K562 (cell line): ENCODE data around the gene VIM. TPM values are rescaled to one million over a fixed set of nuclear protein-coding genes. Genes with fewer than 3 reads are reported as not detected.

ENCODE experiments used
- ATAC-seq: fragments of 200-7000 bp; cut with Tn5 transposase; 3 replicates; pipeline ENCODE4 v1.9.1; 2020; ENCODE audit warnings: moderate library complexity
- BruUV-seq: library from RNA; stranded (reverse); fragments of 400-500 nt; replicated peaks from 2 replicates; lab custom pipeline; 2021; lab: Mats Ljungman, UMichigan
- CTCF ChIA-PET: fragments of 300-600 bp; formaldehyde crosslinking; extraction: SDS; loops from one replicate; lab custom pipeline; 2021; ENCODE audit warnings: low intra/inter-chr PET ratio; lab: Yijun Ruan, JAX
- POLR2A ChIA-PET: fragments of 300-600, 350-650 bp; sonication (Branson Sonifier 250); formaldehyde crosslinking; extraction: SDS; loops from one replicate; lab custom pipeline; 2021; ENCODE audit warnings: antibody characterized with exemption, inconsistent platforms; lab: Yijun Ruan, JAX
- DNase-seq, 4 experiments: peaks; one replicate each; pipeline versions ENCODE4 v3.0.0 to v3.0.0-alpha.2; 2011 to 2018; ENCODE audit warnings: low spot score in 3 of 4, mixed read lengths in 3 of 4; ENCODE audit errors: extremely low read depth in 1 of 4
- FAIRE-seq: peaks from 2 replicates; lab custom pipeline; 2011; peaks lifted over from hg19 to GRCh38; lab: Jason Lieb, UNC
- H2AFZ ChIP-seq: 2 replicates; pipeline ENCODE4 v1.6.0; 2011; ENCODE audit warnings: low read depth, low read length, control low read depth, inconsistent platforms
- H3K27ac ChIP-seq: fragments of 200-600 bp; 3 replicates; pipeline ENCODE4 v1.8.0; 2011; ENCODE audit warnings: low read depth, mild to moderate bottlenecking, control low read depth, inconsistent platforms, low read length, moderate library complexity, mixed read lengths; ENCODE audit errors: extremely low read depth
- H3K27me3 ChIP-seq, 2 experiments: fragments of 300-600 bp in 1 of 2; 2 replicates in 1 of 2; 3 replicates in 1 of 2; pipeline versions ENCODE4 v1.6.0 to v1.8.0; 2011; ENCODE audit warnings: inconsistent platforms in 2 of 2, low read length in 2 of 2, mild to moderate bottlenecking in 1 of 2, mixed read lengths in 1 of 2, moderate library complexity in 1 of 2; ENCODE audit not compliant: control insufficient read depth in 2 of 2, insufficient read depth in 2 of 2
- H3K36me3 ChIP-seq: fragments of 300-600 bp; 3 replicates; pipeline ENCODE4 v1.8.0; 2011; ENCODE audit warnings: mild to moderate bottlenecking, low read length, inconsistent platforms; ENCODE audit not compliant: control insufficient read depth, insufficient read depth
- H3K4me1 ChIP-seq, 2 experiments: fragments of 200-600 bp in 1 of 2; replicated peaks in 1 of 2; 2 replicates in 1 of 2; 3 replicates in 1 of 2; pipeline versions ENCODE4 v1.5.1 to v1.8.0; 2011; ENCODE audit warnings: inconsistent platforms in 2 of 2, low read length in 2 of 2, mild to moderate bottlenecking in 1 of 2, mixed read lengths in 1 of 2, moderate library complexity in 1 of 2; ENCODE audit not compliant: control insufficient read depth in 2 of 2, insufficient read depth in 2 of 2
- H3K4me2 ChIP-seq: 2 replicates; pipeline ENCODE4 v1.6.1; 2011; ENCODE audit warnings: low read length, control low read depth, inconsistent platforms, mixed read lengths; ENCODE audit not compliant: insufficient read depth
- H3K4me3 ChIP-seq: fragments of 200-600 bp; sonication (generic), shearing (Covaris generic); 2 replicates; pipeline ENCODE4 v1.5.1; 2016; ENCODE audit warnings: control low read depth, inconsistent platforms
- H3K79me2 ChIP-seq: fragments of 200-600 bp; 3 replicates; pipeline ENCODE4 v1.8.0; 2011; ENCODE audit warnings: low read length, inconsistent platforms; ENCODE audit not compliant: control insufficient read depth, insufficient read depth
- H3K9ac ChIP-seq, 2 experiments: 2 replicates each; pipeline versions ENCODE4 v1.6.0 to v1.6.1; 2011; ENCODE audit warnings: low read depth in 2 of 2, low read length in 2 of 2, control low read depth in 1 of 2, inconsistent platforms in 1 of 2, mild to moderate bottlenecking in 1 of 2, mixed read lengths in 1 of 2; ENCODE audit not compliant: insufficient read depth in 1 of 2
- H3K9me1 ChIP-seq: one replicate; pipeline ENCODE4 v1.6.0; 2011; ENCODE audit warnings: inconsistent platforms, mild to moderate bottlenecking, low read length, moderate library complexity; ENCODE audit not compliant: control insufficient read depth, insufficient read depth
- H3K9me3 ChIP-seq: replicated peaks from 2 replicates; pipeline ENCODE4 v1.5.1; 2011; ENCODE audit warnings: low read depth, low read length, inconsistent platforms; ENCODE audit not compliant: control insufficient read depth, insufficient read depth
- H4K20me1 ChIP-seq: replicated peaks from 2 replicates; pipeline ENCODE4 v1.6.1; 2011; ENCODE audit warnings: low read length, inconsistent platforms, mixed read lengths; ENCODE audit not compliant: control insufficient read depth, insufficient read depth
- MCM2 ChIP-seq: fragments of 450-650 bp; IDR thresholded peaks from 2 replicates; pipeline ENCODE4 v1.6.1; 2017; ENCODE audit warnings: low read depth, mild to moderate bottlenecking
- POLR2AphosphoS2 ChIP-seq: IDR thresholded peaks from 2 replicates; pipeline ENCODE4 v1.6.1; 2012; ENCODE audit warnings: low read length, improper control_type of control experiment
- ZNF518B ChIP-seq: fragments of 250-450 bp; sonication (Bioruptor Pico); IDR thresholded peaks from 2 replicates; pipeline ENCODE4 v1.5.0; 2021; ENCODE audit warnings: mild to moderate bottlenecking, moderate library complexity
- WGBS: fragments of 100-300 bp; shearing (Covaris generic); methylation state at CpG from one replicate; pipeline ENCODE4 v1.1.6; 2016; ENCODE audit warnings: low coverage, mixed read lengths; ENCODE audit not compliant: insufficient coverage; ENCODE audit errors: missing lambda C conversion rate; 5-methylcytosine and 5-hydroxymethylcytosine counted together
- in situ Hi-C: fragments of 300-500 bp; cut with MboI; formaldehyde crosslinking; loops from 4 replicates; pipeline ENCODE4 v1.15.0; 2018; ENCODE audit warnings: inconsistent platforms, mixed read lengths
- intact Hi-C: fragments of 100-400 bp; cut with micrococcal nuclease; formaldehyde crosslinking; loops from 2 replicates; pipeline ENCODE4 v1.14.2; 2022
- polyA plus RNA-seq, 8 experiments: library from polyadenylated mRNA; depleted of rRNA in 4 of 8; stranded (reverse) in 5 of 8; unstranded in 3 of 8; fragments of >200 nt; fragmentation: Nextera tagmentation in 2 of 8; fragmentation: Illumina TruSeq in 1 of 8; extraction: Ambion mirVana in 2 of 8; extraction: Trizol in 1 of 8; gene quantifications; 2 replicates each; pipeline versions ENCODE4 v1.2.1 to v1.2.3, GENCODE V29; 2011 to 2014; ENCODE audit warnings: inconsistent platforms in 1 of 8, missing spikeins in 1 of 8
- total RNA-seq, 7 experiments: library from RNA; depleted of rRNA in 6 of 7; stranded (reverse); fragments of >200 nt in 6 of 7; fragmentation: Illumina TruSeq in 2 of 7; extraction: Trizol in 2 of 7; gene quantifications; 2 replicates each; pipeline versions ENCODE4 v1.2.1 to v1.2.3, GENCODE V29; 2011 to 2021; ENCODE audit warnings: low replicate concordance in 1 of 7

VIM gene
- total and polyA plus RNA-seq, 9 of the 15 experiments (the other 6 are each of a cell fraction or from before 2014, with no cell fraction given): 86.0 to 621 (median 383) TPM

- Histone ChIP-seq H3K36me3 (peaks cover 3% of the 10 kb centered on the region; the same call in 1 of the 3 replicates), H3K79me2 (peaks cover 27% of the 10 kb centered on the region), H3K4me2 (no peak overlapping the region), H3K27ac (no peak overlapping the region), H2AFZ (no peak overlapping the region), H3K9me3 (no peaks in the 10 kb centered on the region), H4K20me1 (no peaks in the 10 kb centered on the region), H3K9me1 (no peaks in the 10 kb centered on the region), H3K4me1 (peaks cover 17 to 36% of the 10 kb centered on the region in 2 experiments; a peak in 4 of 5 replicates), H3K27me3 (no peaks in the 10 kb centered on the region), H3K4me3 (no peak overlapping the region), H3K9ac (no peak overlapping the region)
- FAIRE-seq: no peak
- intact Hi-C loops: no loop called here
- POLR2A ChIA-PET: interaction anchor here (0.6 to 1.7 kb wide), 2 partner anchors 10 to 46 kb away, joined by 3 to 5 read pairs; no protein-coding TSS in a partner anchor
- no peak for DNase-seq
- TF ChIP-seq MCM2 (no peak), ZNF518B (CRISPR knock-in tag) (no peak), POLR2AphosphoS2 (no peak)
- ATAC-seq: no peak
- in situ Hi-C loops: no loop called here
- CTCF ChIA-PET: no interaction called here
- BruUV-seq: no TSS peak
- WGBS: 71% methylated on average over 4 of the region's 4 CpGs
These were observed 2.2 kb upstream of the VIM start for GRCh38 chr10:17225808-17226207.
